ENCODE measurements around the gene GON4L. TPM values are rescaled to one million over a fixed set of nuclear protein-coding genes. Genes with fewer than 3 reads are reported as not detected.
"Not testable (repeated sequence)": the region's sequence is repeated elsewhere in the genome, so short reads cannot be mapped to it uniquely, and the experiment has no call there.

The GON4L gene
- total and polyA plus RNA-seq, 7 donors = 10.6 to 29.9 (median 21.0) TPM

DNA sequence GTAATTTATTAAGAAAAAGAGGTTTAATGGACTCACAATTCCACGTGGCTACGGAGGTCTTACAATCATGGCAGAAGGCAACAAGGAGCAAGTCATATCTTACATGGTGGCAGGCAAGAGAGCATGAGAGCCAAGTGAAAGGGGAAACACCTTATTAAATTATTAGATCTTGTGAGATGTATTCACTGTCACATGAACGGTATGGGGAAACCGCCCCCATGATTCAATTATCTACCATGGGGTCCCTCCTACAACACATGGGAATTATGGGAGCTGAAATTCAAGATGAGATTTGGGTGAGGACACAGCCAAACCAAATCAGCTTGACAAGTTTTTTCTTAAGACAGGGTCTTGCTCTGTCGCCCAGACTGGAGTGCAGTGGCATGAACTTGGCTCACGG is 153.8 kb downstream of the GON4L start:
- Histone ChIP-seq H3K27ac (no peak overlapping the region), H3K4me1 (no peaks in the 10 kb centered on the region), H3K4me3 (no peak overlapping the region), H3K27me3 (ENCODE audit: insufficient read depth in 3 of 3, low read length in 2 of 3) (no peaks in the 10 kb centered on the region), H3K9me3 (no peaks in the 10 kb centered on the region), H3K36me3 (ENCODE audit: insufficient read depth in 1 of 2, low read depth in 1 of 2) (no peaks in the 10 kb centered on the region)
- 93 to 95% (median 95%) methylated on average over 6 of the region's 6 CpGs for WGBS, 3 donors
- intact Hi-C loops (cut with DNase I) = no loop called here
- TF ChIP-seq, protein P1, sequence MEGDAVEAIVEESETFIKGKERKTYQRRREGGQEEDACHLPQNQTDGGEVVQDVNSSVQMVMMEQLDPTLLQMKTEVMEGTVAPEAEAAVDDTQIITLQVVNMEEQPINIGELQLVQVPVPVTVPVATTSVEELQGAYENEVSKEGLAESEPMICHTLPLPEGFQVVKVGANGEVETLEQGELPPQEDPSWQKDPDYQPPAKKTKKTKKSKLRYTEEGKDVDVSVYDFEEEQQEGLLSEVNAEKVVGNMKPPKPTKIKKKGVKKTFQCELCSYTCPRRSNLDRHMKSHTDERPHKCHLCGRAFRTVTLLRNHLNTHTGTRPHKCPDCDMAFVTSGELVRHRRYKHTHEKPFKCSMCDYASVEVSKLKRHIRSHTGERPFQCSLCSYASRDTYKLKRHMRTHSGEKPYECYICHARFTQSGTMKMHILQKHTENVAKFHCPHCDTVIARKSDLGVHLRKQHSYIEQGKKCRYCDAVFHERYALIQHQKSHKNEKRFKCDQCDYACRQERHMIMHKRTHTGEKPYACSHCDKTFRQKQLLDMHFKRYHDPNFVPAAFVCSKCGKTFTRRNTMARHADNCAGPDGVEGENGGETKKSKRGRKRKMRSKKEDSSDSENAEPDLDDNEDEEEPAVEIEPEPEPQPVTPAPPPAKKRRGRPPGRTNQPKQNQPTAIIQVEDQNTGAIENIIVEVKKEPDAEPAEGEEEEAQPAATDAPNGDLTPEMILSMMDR (IDR thresholded peaks at IDR 0.05) = no peak
- ATAC-seq (no peak), DNase-seq (no peak)

DNA sequence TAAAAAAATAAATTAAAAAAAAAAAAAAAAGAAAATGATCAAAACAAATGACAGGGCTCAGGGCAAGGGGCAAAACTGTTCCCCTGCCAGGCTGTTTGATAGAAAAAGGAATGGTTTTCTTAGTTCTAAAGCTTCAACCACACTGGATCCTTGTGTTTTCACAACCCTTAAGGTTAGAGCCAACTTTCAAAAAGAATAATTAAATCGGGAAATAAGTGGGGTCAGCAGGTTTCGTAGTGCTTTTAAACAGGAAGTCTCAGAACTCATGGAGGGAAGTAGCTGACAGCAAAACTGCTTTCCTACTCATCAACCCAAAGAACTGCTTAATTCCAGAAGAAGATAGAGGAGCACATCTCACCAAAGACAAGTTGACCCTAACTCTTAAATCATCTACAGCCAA is 155.3 kb downstream of the GON4L start:
- H3K27ac ChIP-seq; intact Hi-C loops (cut with DNase I); DNase-seq; H3K4me1 ChIP-seq; H3K36me3 ChIP-seq (ENCODE audit: insufficient read depth in 1 of 2, low read depth in 1 of 2); ATAC-seq; H3K9me3 ChIP-seq; H3K27me3 ChIP-seq (ENCODE audit: insufficient read depth in 3 of 3, low read length in 2 of 3); H3K4me3 ChIP-seq: not testable (repeated sequence)
- WGBS, 3 donors = 61 to 71% (median 68%) methylated on average over 2 of the region's 2 CpGs

Other genes starting within 250 kb of the GON4L start
- 10 to 100 TPM in 1 of 4 donors, 1 to 10 TPM in 3; 7.6 to 15.3 (median 9.6) TPM for gene MSTO1, start 247.0 kb downstream of the GON4L start, total RNA-seq
- 10 to 100 TPM in 1 of 3 donors, 1 to 10 TPM in 2; 4.5 to 12.7 (median 7.5) TPM for gene MSTO1, start 247.0 kb downstream of the GON4L start, polyA plus RNA-seq
- gene YY1AP1, start 168.4 kb downstream of the GON4L start, total RNA-seq = 100 to 1,000 TPM in 1 of 4 donors, 10 to 100 TPM in 3; 68.4 to 102 (median 86.8) TPM
- 100 to 1,000 TPM in 1 of 3 donors, 10 to 100 TPM in 2; 58.3 to 105 (median 60.6) TPM for gene YY1AP1, start 168.4 kb downstream of the GON4L start, polyA plus RNA-seq
- 100 to 1,000 TPM in 2 of 4 donors, 10 to 100 TPM in 2; 82.3 to 120 (median 96.1) TPM for gene DAP3, start 168.1 kb downstream of the GON4L start, total RNA-seq
- 100 to 1,000 TPM; 108 to 145 (median 137) TPM for gene DAP3, start 168.1 kb downstream of the GON4L start, polyA plus RNA-seq
- 1 to 10 TPM; 1.5 to 5.0 (median 3.0) TPM for gene SYT11, start 2.4 kb upstream of the GON4L start, total RNA-seq
- 1 to 10 TPM; 2.0 to 4.5 (median 2.8) TPM for gene SYT11, start 2.4 kb upstream of the GON4L start, polyA plus RNA-seq
- gene RIT1, start 54.1 kb upstream of the GON4L start, total RNA-seq = 10 to 100 TPM; 11.1 to 16.9 (median 12.8) TPM
- gene RIT1, start 54.1 kb upstream of the GON4L start, polyA plus RNA-seq = 10 to 100 TPM in 2 of 3 donors, 1 to 10 TPM in 1; 5.1 to 11.0 (median 10.4) TPM
- 10 to 100 TPM; 16.4 to 26.1 (median 23.1) TPM for gene KHDC4, start 77.2 kb upstream of the GON4L start, total RNA-seq
- 10 to 100 TPM; 11.0 to 33.1 (median 11.2) TPM for gene KHDC4, start 77.2 kb upstream of the GON4L start, polyA plus RNA-seq
- not detected for gene RXFP4, start 84.4 kb upstream of the GON4L start, total RNA-seq
- not detected for gene RXFP4, start 84.4 kb upstream of the GON4L start, polyA plus RNA-seq
- gene ARHGEF2, start 121.3 kb upstream of the GON4L start, total RNA-seq = 10 to 100 TPM; 22.8 to 54.0 (median 46.3) TPM
- 10 to 100 TPM in 2 of 3 donors, 1 to 10 TPM in 1; 7.4 to 39.1 (median 12.1) TPM for gene ARHGEF2, start 121.3 kb upstream of the GON4L start, polyA plus RNA-seq
- 10 to 100 TPM; 44.6 to 77.5 (median 61.6) TPM for gene SSR2, start 163.7 kb upstream of the GON4L start, total RNA-seq
- gene SSR2, start 163.7 kb upstream of the GON4L start, polyA plus RNA-seq = 100 to 1,000 TPM in 2 of 3 donors, 10 to 100 TPM in 1; 83.0 to 255 (median 124) TPM
- 10 to 100 TPM; 46.6 to 64.9 (median 53.1) TPM for gene UBQLN4, start 196.6 kb upstream of the GON4L start, total RNA-seq
- gene UBQLN4, start 196.6 kb upstream of the GON4L start, polyA plus RNA-seq = 10 to 100 TPM; 36.8 to 73.9 (median 55.5) TPM
- 10 to 100 TPM; 46.1 to 63.9 (median 51.2) TPM for gene LAMTOR2, start 197.6 kb upstream of the GON4L start, total RNA-seq
- 100 to 1,000 TPM in 1 of 3 donors, 10 to 100 TPM in 2; 89.0 to 101 (median 95.7) TPM for gene LAMTOR2, start 197.6 kb upstream of the GON4L start, polyA plus RNA-seq
- not detected for gene RAB25, start 203.9 kb upstream of the GON4L start, total RNA-seq
- gene RAB25, start 203.9 kb upstream of the GON4L start, polyA plus RNA-seq = under 1 TPM; 0.07 to 0.34 (median 0.13) TPM
- under 1 TPM; 0.06 to 0.28 (median 0.11) TPM for gene MEX3A, start 225.3 kb upstream of the GON4L start, total RNA-seq
- gene MEX3A, start 225.3 kb upstream of the GON4L start, polyA plus RNA-seq = under 1 TPM; 0.07 to 0.42 (median 0.22) TPM